22Rv1 (cell line): ENCODE measurements around the gene GJB3.
"Not testable (repeated sequence)": the region's sequence is repeated elsewhere in the genome, so short reads cannot be mapped to it uniquely, and the experiment has no call there.

Experiments
- H3K27ac ChIP-seq: fragments of 450-650 bp; 2 replicates; pipeline ENCODE4 v1.5.1; 2017
- CTCF ChIP-seq: fragments of 450-650 bp; IDR thresholded peaks from 2 replicates; pipeline ENCODE4 v1.5.1; 2017; ENCODE audit warnings: mild to moderate bottlenecking
- ZFX ChIP-seq: fragments of 450-650 bp; IDR thresholded peaks from 2 replicates; pipeline ENCODE4 v1.6.1; 2017; ENCODE audit warnings: antibody characterized with exemption, borderline replicate concordance

The GJB3 gene

GRCh38 chr1:34761176-34761761, 19.7 kb upstream of the GJB3 start:
- TF ChIP-seq ZFX (no peak), CTCF (no peak)
- H3K27ac ChIP-seq: no peak overlapping the region

- no peak overlapping the region for H3K27ac ChIP-seq
These were observed 19.2 kb upstream of the GJB3 start for GRCh38 chr1:34761776-34762307.

GRCh38 chr1:34762474-34763141, 18.4 kb upstream of the GJB3 start:
- H3K27ac ChIP-seq: no peak overlapping the region
- TF ChIP-seq CTCF: no peak
- no peak for TF ChIP-seq ZFX

More at GRCh38 chr1:34761776-34762307, 19.2 kb upstream of the GJB3 start:
- TF ChIP-seq CTCF (no peak), ZFX (no peak)

- no peak for TF ChIP-seq ZFX
- H3K27ac ChIP-seq: no peak overlapping the region
These were observed 17.8 kb upstream of the GJB3 start for GRCh38 chr1:34763142-34763781.

- TF ChIP-seq CTCF: no peak
- TF ChIP-seq ZFX: no peak
- H3K27ac ChIP-seq: no peak overlapping the region
These were observed 12.2 kb upstream of the GJB3 start for GRCh38 chr1:34768856-34769255.

- no peak overlapping the region for H3K27ac ChIP-seq
- TF ChIP-seq CTCF (no peak), ZFX (no peak)
These were observed 10.0 kb upstream of the GJB3 start for GRCh38 chr1:34770891-34771504.

GRCh38 chr1:34771573-34772371, 9.2 kb upstream of the GJB3 start:
- H3K27ac ChIP-seq: no peak overlapping the region
- no peak for TF ChIP-seq CTCF
- TF ChIP-seq ZFX: no peak

- not testable (repeated sequence) for H3K27ac ChIP-seq
These were observed 7.9 kb upstream of the GJB3 start for GRCh38 chr1:34773114-34773513.
